Melanocyte of skin (primary cell): ENCODE results near the gene OR1J1. TPM values are rescaled to one million over a fixed set of nuclear protein-coding genes. Genes with fewer than 3 reads are reported as not detected.

Source experiments
- total RNA-seq, 2 donors: library from RNA; depleted of rRNA; stranded (reverse); fragments of >200 nt; gene quantifications; 2 replicates each; pipeline ENCODE4 v1.2.3, GENCODE V29; 2012

Gene OR1J1, protein sequence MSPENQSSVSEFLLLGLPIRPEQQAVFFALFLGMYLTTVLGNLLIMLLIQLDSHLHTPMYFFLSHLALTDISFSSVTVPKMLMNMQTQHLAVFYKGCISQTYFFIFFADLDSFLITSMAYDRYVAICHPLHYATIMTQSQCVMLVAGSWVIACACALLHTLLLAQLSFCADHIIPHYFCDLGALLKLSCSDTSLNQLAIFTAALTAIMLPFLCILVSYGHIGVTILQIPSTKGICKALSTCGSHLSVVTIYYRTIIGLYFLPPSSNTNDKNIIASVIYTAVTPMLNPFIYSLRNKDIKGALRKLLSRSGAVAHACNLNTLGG
- total RNA-seq = not detected

DNA sequence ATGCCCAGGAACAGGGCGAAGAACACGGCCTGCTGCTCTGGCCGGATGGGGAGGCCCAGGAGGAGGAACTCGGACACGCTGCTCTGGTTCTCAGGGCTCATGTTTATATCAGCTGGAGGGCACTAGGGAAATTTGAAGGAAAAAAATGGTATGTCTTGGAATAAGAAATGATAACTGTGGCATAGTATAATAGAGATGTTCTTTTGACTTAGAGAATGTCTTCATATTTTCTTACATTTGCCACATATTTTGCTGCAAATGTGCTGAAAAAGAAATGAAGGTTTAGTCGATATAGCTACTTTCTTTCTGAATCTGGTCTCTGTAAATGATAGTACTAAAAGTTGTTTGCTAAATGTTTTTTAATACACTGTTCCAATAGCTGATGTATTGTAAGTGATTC is at the start of gene OR1J1:
OR1J1 (minus strand) TSS at position 101 of the 400 bp plus-strand sequence; CDS start at position 101, 0 bp downstream.

DNA sequence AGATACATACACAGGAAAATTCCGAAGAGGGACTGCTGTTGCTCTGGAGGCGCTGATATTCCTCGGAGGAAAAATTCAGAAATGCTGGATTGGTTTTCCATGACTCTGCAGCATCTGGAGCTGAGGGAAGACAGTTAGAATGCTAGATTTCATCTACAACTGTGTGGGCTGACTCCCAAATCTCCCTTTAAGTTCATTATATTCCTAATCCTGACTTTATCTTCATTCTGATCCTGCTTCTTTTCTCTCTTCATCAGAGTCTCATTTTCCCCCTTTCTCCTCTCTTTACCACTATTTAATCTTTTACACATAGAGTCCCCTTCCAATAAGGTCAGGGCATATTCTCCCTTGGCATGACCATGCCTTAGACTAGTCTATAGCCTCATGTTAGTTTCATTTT is 49.5 kb upstream of the OR1J1 start, which contains the start of gene OR1N1:
OR1N1 (minus strand) TSS at position 101 of the 400 bp plus-strand sequence; CDS start at position 101, 0 bp downstream.

DNA sequence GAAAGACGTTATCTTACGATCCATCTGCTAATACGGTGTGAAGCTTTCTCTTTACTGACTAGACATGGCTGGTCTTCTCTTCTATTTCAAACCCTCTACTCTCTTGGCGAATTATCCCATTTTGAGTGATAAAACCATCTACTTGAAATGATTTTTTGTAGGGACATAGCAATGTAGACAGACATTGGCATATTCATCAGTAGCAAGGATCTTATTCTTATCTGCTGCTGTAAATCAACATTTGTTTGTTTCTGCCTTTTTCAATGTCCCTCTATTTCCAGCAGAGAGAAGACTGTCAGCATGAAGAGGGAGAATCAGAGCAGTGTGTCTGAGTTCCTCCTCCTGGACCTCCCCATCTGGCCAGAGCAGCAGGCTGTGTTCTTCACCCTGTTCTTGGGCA is 41.1 kb upstream of the OR1J1 start, which contains the start of gene OR1J4:
OR1J4 (plus strand) TSS at position 301 of the 400 bp plus-strand sequence; CDS start at position 301, 0 bp downstream.

DNA sequence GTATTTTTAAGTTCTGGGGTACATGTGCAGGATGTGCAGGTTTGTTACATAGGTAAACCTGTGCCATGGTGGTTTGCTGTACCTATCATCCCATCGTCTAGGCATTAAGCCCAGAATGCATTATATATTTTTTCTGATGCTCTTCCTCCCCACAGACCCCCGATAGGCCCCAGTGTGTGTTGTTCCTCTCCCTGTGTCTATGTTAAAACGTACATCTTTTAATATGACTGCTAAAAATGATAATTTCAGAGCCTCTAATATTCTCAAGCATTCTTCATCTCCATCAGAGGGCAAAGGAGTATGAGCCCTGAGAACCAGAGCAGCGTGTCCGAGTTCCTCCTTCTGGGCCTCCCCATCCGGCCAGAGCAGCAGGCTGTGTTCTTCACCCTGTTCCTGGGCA is 32.8 kb upstream of the OR1J1 start, which contains the start of gene OR1J2:
OR1J2 (plus strand) TSS at position 301 of the 400 bp plus-strand sequence; CDS start at position 301, 0 bp downstream.

Other genes starting within 250 kb of the OR1J1 start
- not detected for gene LHX6, start 249.0 kb downstream of the OR1J1 start, total RNA-seq
- gene RBM18, start 213.1 kb downstream of the OR1J1 start, total RNA-seq = 10 to 100 TPM in 1 of 2 donors, 1 to 10 TPM in 1; 7.9 to 16.0 TPM
- 10 to 100 TPM; 33.7 to 42.6 TPM for gene MRRF, start 213.0 kb downstream of the OR1J1 start, total RNA-seq
- under 1 TPM; under 0.01 TPM for gene PTGS1, start 106.9 kb downstream of the OR1J1 start, total RNA-seq
- not detected for gene OR1J2, start 32.9 kb upstream of the OR1J1 start, total RNA-seq
- gene OR1J4, start 41.2 kb upstream of the OR1J1 start, total RNA-seq = not detected
- gene OR1N1, start 49.4 kb upstream of the OR1J1 start, total RNA-seq = not detected
- not detected for gene OR1N2, start 75.2 kb upstream of the OR1J1 start, total RNA-seq
- gene OR1L8, start 105.5 kb upstream of the OR1J1 start, total RNA-seq = not detected
- not detected for gene OR1Q1, start 136.8 kb upstream of the OR1J1 start, total RNA-seq
- gene OR1B1, start 179.7 kb upstream of the OR1J1 start, total RNA-seq = not detected
- not detected for gene OR1L1, start 183.8 kb upstream of the OR1J1 start, total RNA-seq
- gene OR1L3, start 197.2 kb upstream of the OR1J1 start, total RNA-seq = not detected
- gene OR1L4, start 246.1 kb upstream of the OR1J1 start, total RNA-seq = not detected